ENCODE measurements around the gene HTR3D.
"Not testable (repeated sequence)": the region's sequence is repeated elsewhere in the genome, so short reads cannot be mapped to it uniquely, and the experiment has no call there.

HTR3D gene

GRCh38 chr3:184003187-184003967 lies 28.2 kb upstream of the HTR3D start:
- Histone ChIP-seq H4K20me1 (ENCODE audit: control insufficient read depth, insufficient read depth, low read depth, low read length) (no peaks in the 10 kb centered on the region), H3K27ac (ENCODE audit: low read depth, low read length) (no peak overlapping the region), H3K4me1 (ENCODE audit: control insufficient read depth, low read length) (peaks cover 27% of the 10 kb centered on the region), H3K9me2 (replicated peaks; ENCODE audit: control insufficient read depth, low read length) (no peaks in the 10 kb centered on the region), H3K79me2 (ENCODE audit: control insufficient read depth, low read length) (no peaks in the 10 kb centered on the region), H3K4me3 (ENCODE audit: low read length) (no peak overlapping the region), H3F3A (ENCODE audit: control insufficient read depth, insufficient read depth) (no peaks in the 10 kb centered on the region), H3K9me3 (ENCODE audit: control insufficient read depth, insufficient read depth, low read length) (no peaks in the 10 kb centered on the region), H3K36me3 (ENCODE audit: control insufficient read depth, low read length) (no peaks in the 10 kb centered on the region), H3K27me3 (ENCODE audit: control insufficient read depth, low read length) (no peaks in the 10 kb centered on the region), H3K4me2 (ENCODE audit: low read length) (no peak overlapping the region)
- no peak for TF ChIP-seq EZH2phosphoT487 (IDR thresholded peaks at IDR 0.05; ENCODE audit: borderline replicate concordance, low read length)

DNA sequence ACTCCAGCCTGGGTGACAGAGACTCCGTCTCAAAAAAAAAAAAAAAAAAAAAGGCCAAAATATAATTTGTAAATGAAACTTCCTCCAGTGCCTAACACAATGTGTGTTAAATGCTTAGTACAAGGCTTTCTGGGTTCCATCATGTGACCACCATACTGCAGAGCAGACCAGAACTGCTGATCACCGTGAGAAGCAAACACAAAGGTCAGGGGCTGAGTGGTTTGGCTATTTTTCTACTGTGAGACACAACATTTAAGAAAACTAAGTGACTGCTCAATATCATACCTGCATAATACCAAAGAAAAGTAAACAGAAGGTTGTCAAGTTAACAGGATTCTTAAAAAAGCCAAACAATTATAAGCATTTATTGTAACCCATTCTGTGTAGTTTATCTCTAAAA lies 27.1 kb upstream of the HTR3D start:
- Histone ChIP-seq H3F3A (ENCODE audit: control insufficient read depth, insufficient read depth) (no peaks in the 10 kb centered on the region), H3K9me2 (replicated peaks; ENCODE audit: control insufficient read depth, low read length) (no peaks in the 10 kb centered on the region), H3K4me2 (ENCODE audit: low read length) (no peak overlapping the region), H3K4me3 (ENCODE audit: low read length) (no peak overlapping the region), H3K27me3 (ENCODE audit: control insufficient read depth, low read length) (no peaks in the 10 kb centered on the region), H3K9me3 (ENCODE audit: control insufficient read depth, insufficient read depth, low read length) (no peaks in the 10 kb centered on the region), H3K27ac (ENCODE audit: low read depth, low read length) (no peak overlapping the region), H3K79me2 (ENCODE audit: control insufficient read depth, low read length) (no peaks in the 10 kb centered on the region), H4K20me1 (ENCODE audit: control insufficient read depth, insufficient read depth, low read depth, low read length) (no peaks in the 10 kb centered on the region), H3K36me3 (ENCODE audit: control insufficient read depth, low read length) (no peaks in the 10 kb centered on the region), H3K4me1 (ENCODE audit: control insufficient read depth, low read length) (peaks cover 29% of the 10 kb centered on the region)
- TF ChIP-seq, protein P1, sequence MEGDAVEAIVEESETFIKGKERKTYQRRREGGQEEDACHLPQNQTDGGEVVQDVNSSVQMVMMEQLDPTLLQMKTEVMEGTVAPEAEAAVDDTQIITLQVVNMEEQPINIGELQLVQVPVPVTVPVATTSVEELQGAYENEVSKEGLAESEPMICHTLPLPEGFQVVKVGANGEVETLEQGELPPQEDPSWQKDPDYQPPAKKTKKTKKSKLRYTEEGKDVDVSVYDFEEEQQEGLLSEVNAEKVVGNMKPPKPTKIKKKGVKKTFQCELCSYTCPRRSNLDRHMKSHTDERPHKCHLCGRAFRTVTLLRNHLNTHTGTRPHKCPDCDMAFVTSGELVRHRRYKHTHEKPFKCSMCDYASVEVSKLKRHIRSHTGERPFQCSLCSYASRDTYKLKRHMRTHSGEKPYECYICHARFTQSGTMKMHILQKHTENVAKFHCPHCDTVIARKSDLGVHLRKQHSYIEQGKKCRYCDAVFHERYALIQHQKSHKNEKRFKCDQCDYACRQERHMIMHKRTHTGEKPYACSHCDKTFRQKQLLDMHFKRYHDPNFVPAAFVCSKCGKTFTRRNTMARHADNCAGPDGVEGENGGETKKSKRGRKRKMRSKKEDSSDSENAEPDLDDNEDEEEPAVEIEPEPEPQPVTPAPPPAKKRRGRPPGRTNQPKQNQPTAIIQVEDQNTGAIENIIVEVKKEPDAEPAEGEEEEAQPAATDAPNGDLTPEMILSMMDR (IDR thresholded peaks at IDR 0.05; ENCODE audit: low read depth, low read length, poor library complexity, severe bottlenecking), result no peak

DNA sequence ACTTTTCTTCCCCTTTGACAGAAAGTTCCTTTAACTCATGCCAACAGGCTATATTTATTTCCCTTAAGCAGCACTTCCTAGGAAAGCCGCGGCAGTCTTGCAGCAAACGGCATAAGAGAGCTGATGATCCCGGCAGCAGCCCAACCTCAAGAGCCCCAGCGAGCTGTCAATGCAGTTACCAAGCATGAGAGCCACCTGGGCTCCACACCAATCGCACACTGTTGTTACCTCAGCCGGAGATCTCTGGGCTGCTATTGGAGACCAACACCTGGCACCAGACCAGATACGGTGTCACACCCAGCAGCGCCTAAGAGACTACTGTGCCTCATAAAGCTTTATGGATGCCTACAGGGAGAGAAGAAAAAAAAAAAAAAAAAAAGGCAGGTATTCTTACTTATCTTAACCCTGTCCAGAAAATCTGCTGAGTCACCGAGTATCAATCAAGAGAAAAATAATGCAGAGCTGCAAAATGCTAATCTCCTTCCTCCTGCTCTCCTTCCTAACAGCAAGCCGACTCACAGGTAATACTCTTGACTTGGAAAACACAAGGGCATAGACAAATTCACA lies 25.5 kb upstream of the HTR3D start:
- no peaks in the 10 kb centered on the region for H3F3A ChIP-seq (ENCODE audit: control insufficient read depth, insufficient read depth)
- no peaks in the 10 kb centered on the region for H3K9me3 ChIP-seq (ENCODE audit: control insufficient read depth, insufficient read depth, low read length)
- peak overlapping the region; percentile 49 for H3K4me2 ChIP-seq (ENCODE audit: low read length)
- peak overlapping the region; percentile 20 for H3K4me3 ChIP-seq (ENCODE audit: low read length)
- H3K36me3 ChIP-seq (ENCODE audit: control insufficient read depth, low read length), result no peaks in the 10 kb centered on the region
- H3K27ac ChIP-seq (ENCODE audit: low read depth, low read length), result no peak overlapping the region
- no peak for TF ChIP-seq EZH2phosphoT487 (IDR thresholded peaks at IDR 0.05; ENCODE audit: borderline replicate concordance, low read length)
- TF ChIP-seq, protein P1 (IDR thresholded peaks at IDR 0.05; ENCODE audit: low read depth, low read length, poor library complexity, severe bottlenecking), result no peak
- peaks cover 29% of the 10 kb centered on the region for H3K4me1 ChIP-seq (ENCODE audit: control insufficient read depth, low read length)
- no peaks in the 10 kb centered on the region for H3K79me2 ChIP-seq (ENCODE audit: control insufficient read depth, low read length)
- H3K27me3 ChIP-seq (ENCODE audit: control insufficient read depth, low read length), result no peaks in the 10 kb centered on the region
- no peaks in the 10 kb centered on the region for H3K9me2 ChIP-seq (replicated peaks; ENCODE audit: control insufficient read depth, low read length)
- no peaks in the 10 kb centered on the region for H4K20me1 ChIP-seq (ENCODE audit: control insufficient read depth, insufficient read depth, low read depth, low read length)

DNA sequence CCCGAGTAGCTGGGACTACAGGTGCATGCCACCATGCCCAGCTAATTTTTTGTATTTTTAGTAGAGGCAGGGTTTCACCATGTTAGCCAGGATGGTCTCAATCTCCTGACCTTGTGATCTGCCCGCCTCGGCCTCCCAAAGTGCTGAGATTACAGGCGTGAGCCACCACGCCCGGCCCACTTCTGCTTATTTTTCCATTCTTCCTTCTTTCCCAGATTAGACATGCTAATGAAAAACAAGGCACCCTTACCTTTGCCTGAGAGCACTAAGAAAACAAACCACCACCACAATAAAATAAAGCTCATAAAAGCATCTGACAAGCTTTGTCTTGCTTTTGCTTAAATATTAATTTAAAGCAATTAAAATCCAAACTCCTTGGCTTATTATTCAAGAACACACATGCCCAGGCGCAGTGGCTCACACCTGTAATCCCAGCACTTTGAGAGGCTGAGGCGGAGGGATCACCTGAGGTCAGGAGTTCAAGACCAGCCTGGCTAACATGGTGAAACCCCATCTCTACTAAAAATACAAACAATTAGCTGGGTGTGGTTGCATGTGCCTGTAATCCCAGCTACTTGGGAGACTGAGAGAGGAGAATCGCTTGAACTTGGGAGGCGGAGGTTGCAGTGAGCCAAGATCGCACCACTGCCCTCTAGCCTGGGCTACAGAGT lies 24.3 kb upstream of the HTR3D start:
- H3K79me2 ChIP-seq (ENCODE audit: control insufficient read depth, low read length); H3F3A ChIP-seq (ENCODE audit: control insufficient read depth, insufficient read depth); H3K27me3 ChIP-seq (ENCODE audit: control insufficient read depth, low read length); H3K36me3 ChIP-seq (ENCODE audit: control insufficient read depth, low read length); H3K9me2 ChIP-seq (replicated peaks; ENCODE audit: control insufficient read depth, low read length); H3K27ac ChIP-seq (ENCODE audit: low read depth, low read length); H3K4me3 ChIP-seq (ENCODE audit: low read length); H4K20me1 ChIP-seq (ENCODE audit: control insufficient read depth, insufficient read depth, low read depth, low read length); H3K9me3 ChIP-seq (ENCODE audit: control insufficient read depth, insufficient read depth, low read length): not testable (repeated sequence)
- Histone ChIP-seq H3K4me1 (ENCODE audit: control insufficient read depth, low read length) (peaks cover 29% of the 10 kb centered on the region), H3K4me2 (ENCODE audit: low read length) (peak overlapping the region; percentile 49)
